GM19463 (cell line): ENCODE measurements around the gene HMGCL.
"Not testable (repeated sequence)": the region's sequence is repeated elsewhere in the genome, so short reads cannot be mapped to it uniquely, and the experiment has no call there.

Experiments
- ATAC-seq: cut with Tn5 transposase; IDR thresholded peaks from one replicate; pipeline ENCODE4 v1.9.1; 2021; ENCODE audit warnings: mild to moderate bottlenecking, moderate library complexity; ENCODE audit not compliant: unreplicated experiment

The HMGCL gene

DNA sequence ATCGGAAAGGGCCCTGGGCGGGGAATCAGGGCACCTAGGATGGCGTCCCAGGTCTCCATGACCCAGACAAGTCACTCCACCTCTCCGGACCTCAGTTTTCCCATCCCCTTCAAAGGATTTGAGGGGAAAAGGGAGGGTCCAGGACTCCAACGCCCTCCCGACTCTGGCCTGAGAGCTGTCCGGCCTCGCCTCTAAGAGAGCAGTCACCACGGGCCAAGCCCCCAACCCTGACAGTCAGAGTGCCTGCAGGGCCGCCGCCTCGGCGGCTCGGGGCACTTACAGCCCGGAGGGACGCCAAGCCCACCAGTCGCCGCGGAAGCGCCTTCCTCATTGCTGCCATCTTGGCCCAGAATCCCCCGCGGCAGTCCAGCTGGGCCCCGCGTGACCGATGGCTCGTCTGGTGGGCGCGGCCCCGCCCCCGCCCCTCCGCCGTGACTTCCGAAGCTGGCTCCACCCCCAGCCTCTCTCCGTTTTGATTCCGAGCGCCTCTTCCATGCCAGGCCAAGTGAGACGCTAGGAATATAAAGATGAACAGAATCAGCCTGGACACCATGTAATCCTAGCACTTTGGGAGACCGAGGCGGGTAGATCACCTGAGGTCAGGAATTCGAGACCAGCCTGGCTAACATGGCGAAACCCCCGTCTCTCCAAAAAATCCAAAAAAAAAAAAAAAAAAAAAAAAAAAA, at the start of gene HMGCL:
Gene HMGCL (minus strand): TSS at position 354 of the 686 bp plus-strand sequence. CDS start 14 bp downstream, at position 340.
- ATAC-seq = peak; percentile 85

DNA sequence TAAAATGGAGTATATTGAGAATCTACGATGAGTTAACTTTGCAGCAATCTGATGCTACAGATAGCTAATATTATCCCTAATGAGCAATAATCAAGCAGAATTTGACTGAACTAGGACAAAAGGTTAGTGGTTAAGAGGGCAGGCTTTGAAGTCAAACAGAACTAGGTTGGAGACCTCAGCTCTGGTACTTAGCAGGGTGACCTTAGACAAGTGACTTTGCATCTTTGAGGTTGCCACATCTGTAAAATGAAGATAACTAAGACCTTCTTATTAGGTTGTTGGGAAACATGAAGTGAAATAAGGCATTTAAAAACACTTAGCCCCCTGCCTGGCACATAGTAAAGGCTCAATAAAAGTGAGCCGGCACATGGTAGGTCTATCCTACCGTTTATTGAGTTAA, 47.2 kb upstream of the HMGCL start:
- ATAC-seq = no peak

- ATAC-seq = no peak
These were observed 43.8 kb upstream of the HMGCL start for GRCh38 chr1:23869051-23869450.

GRCh38 chr1:23868557-23869016, 43.4 kb upstream of the HMGCL start:
- ATAC-seq = no peak

GRCh38 chr1:23867895-23868556, 42.8 kb upstream of the HMGCL start, which contains the start of gene FUCA1:
FUCA1 (minus strand) TSS chr1:23868290; CDS start chr1:23868286, 4 bp downstream.
- peak; percentile 92 for ATAC-seq

DNA sequence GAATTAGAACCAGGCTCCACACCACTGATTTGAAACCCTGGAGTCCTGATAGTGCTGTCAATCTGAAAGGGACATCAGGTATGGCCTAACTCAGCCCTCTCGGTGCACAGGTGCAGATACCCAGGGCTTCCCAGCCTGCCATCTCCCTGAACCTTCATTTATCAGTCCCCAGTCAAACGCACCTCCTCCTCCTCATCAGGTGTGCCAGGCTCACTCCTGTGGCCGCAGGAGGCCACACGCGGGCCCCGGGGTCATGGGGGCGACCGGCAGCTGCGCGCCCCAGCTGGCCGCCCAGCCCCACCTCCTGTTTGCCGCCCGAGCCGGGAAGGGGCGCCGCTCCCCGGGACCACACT, 42.3 kb upstream of the HMGCL start:
- ATAC-seq = peak; percentile 30

- ATAC-seq = no peak
These were observed 40.3 kb upstream of the HMGCL start for GRCh38 chr1:23865543-23865930.

- ATAC-seq = no peak
These were observed 39.7 kb upstream of the HMGCL start for GRCh38 chr1:23864801-23865542.

DNA sequence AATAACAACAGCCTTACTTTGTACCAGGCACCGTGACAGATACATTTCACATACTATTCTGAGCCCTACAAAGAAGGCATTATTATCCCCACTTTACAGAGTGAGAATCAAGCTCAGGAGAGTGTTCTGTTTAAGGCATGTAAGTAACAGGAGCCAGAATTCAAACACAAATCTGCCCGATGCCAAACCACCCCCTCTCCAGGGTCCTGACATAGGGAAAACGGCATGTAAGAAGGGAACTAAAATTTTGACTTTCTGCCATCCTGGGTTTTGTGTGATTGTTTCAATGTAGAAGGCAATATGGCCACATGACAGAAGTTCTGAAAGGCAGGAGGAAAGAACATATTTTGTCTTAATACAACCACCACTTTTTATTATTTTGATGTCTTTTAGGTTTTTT, 37.4 kb upstream of the HMGCL start:
- no peak for ATAC-seq

DNA sequence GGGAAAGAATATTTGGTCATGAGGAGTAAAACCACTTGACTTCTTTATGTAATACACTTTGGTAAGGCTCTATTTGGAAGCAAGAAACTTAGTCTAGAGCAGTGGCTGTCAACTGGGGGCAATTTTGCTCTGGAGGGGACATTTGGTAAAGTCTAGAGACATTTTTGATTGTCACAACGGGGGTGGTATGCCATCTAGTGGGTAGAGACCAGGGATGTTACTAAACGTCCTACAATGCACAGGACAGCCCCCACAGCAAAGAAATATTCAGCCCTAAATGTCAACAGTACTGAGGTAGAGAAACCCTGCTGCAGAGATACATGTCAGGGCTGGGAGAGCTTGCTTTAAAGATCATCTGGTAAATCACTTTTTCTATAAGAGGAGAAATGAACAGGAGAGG, 29.3 kb upstream of the HMGCL start:
- ATAC-seq = no peak

GRCh38 chr1:23853124-23853523, 27.9 kb upstream of the HMGCL start:
- not testable (repeated sequence) for ATAC-seq

- not testable (repeated sequence) for ATAC-seq
These were observed 26.2 kb upstream of the HMGCL start for GRCh38 chr1:23851406-23851805.

DNA sequence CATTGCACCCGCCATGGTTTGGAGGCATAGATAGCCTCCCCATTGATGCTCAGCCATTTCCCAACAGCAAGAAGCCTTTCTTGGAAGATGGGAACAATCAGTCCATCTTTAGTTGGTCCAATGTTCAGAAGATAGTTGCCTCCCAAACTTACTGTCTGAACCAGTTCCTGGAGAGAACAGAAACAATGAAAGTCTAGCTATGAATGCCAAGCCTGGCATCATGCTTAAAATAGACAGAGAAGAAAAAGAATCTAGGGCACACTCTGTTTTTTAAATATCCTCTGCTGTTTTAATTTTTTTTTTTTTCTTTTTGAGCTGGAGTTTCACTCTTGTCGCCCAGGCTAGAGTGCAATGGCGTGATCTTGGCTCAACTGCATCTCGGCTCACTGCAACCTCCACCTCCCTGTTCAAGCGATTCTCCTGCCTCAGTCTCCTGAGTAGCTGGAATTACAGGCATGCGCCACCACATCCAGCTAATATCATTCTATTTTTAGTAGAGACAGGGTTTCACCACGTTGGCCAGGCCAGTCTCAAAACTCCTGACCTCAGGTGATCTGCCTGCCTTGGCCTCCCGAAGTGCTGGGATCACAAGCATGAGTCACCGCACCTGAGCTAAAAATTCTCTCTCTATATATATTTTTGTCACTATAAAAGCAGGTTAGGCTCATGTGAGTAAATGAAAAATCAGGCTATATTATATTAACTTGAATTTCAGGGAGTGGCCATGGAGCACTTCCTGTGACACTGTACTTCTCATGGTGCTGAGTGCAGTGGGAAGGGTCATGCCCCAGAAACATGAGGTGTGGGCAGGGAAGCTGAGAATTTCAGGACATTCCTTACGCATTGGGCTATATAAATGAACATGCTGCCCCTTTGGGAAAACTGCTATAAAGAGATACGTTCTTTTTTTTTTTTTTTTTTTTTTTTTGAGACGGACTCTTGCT, 23.7 kb upstream of the HMGCL start:
- no peak for ATAC-seq

DNA sequence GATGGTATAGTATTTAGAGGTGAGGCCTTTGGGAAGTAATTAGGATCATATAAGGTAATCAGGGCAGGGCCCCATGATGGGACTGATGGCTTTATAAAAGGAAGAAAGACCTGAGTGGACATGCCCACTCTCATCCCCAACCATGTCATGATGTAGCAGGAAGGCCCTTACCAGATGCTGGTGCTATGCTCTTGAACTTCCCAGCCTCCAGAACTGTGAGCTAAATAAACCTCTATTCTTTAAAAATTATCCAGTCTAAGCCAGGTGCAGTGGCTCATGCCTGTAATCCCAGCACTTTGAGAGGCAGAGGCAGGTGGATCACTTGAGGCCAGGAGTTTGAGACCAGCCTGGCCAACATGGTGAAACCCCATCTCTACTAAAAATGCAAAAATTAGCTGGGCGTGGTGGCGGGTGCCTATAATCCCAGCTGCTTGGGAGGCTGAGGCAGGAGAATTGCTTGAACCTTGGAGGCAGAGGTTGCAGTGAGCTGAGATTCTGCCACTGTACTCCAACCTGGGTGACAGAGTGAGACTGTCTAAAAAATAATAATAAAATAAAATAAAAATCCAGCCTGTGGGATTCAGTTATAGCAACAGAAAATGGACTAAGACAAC, 22.4 kb upstream of the HMGCL start:
- not testable (repeated sequence) for ATAC-seq

- ATAC-seq = no peak
These were observed 19.9 kb upstream of the HMGCL start for GRCh38 chr1:23845163-23845562.

DNA sequence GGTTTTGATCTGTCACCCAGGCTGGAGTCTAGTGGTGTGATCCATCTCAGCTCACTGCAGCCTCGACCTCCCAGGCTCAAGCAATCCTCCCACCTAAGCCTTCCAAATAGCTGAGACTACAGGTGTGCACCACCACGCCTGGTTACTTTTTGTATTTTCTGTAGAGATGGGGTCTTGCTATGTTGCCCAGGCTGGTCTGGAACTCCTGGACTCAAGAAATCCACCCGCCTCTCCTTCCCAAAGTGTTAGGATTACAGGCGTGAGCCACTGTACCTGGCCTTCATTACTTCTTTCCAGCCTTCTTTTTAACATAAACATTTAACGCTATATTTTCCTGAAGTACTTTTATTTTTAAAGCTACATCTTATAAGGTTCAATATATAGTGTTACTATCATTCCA, 18.4 kb upstream of the HMGCL start:
- ATAC-seq = no peak

- ATAC-seq = peak; percentile 47
These were observed 13.2 kb upstream of the HMGCL start for GRCh38 chr1:23838401-23838866.

- no peak for ATAC-seq
These were observed 12.7 kb upstream of the HMGCL start for GRCh38 chr1:23837908-23838307.

DNA sequence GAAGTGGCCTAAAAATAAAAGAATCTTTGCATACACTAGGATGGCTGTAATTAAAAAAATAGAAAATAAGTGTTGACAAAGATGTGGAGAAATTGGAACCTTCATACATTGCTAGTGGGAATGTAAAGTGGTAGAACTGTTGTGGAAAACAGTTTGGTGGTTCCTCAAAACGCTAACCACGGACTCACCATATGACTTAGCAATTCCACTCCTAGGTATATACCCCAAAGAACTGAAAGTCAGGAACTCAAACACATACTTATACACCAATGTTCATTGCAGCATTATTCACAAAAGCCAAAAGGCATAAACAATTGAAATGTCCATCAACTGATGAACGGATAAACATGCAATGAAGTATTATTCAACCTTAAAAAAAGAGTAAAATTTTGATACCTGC, 10.8 kb upstream of the HMGCL start:
- ATAC-seq = no peak

GRCh38 chr1:23834156-23834555, 8.9 kb upstream of the HMGCL start:
- not testable (repeated sequence) for ATAC-seq
